ENCODE results near the gene WT1.

WT1 gene

GRCh38 chr11:32387411-32387810 is 47.9 kb downstream of the WT1 start:
- Histone ChIP-seq H3K4me3 (ENCODE audit: control insufficient read depth in 1 of 7, extremely low read depth in 1 of 7, insufficient read depth in 4 of 7, low read depth in 2 of 7, low read length in 6 of 7) (peak overlapping the region in 1 of 7 experiments; percentile 42), H3K27ac (ENCODE audit: insufficient read depth in 1 of 2, low read depth in 1 of 2, low read length in 2 of 2, poor library complexity in 1 of 2, severe bottlenecking in 2 of 2) (peak overlapping the region; percentile 47 to 64), H3K36me3 (ENCODE audit: control insufficient read depth in 4 of 4, insufficient read depth in 4 of 4, low read length in 3 of 4) (peaks cover 0 to 27% (median 0%) of the 10 kb centered on the region in 4 experiments), H3K9me3 (ENCODE audit: control extremely low read depth in 1 of 5, control insufficient read depth in 4 of 5, insufficient read depth in 2 of 5, low read depth in 1 of 5, low read length in 4 of 5) (no peaks in the 10 kb centered on the region), H3K4me1 (ENCODE audit: control extremely low read depth in 1 of 4, control insufficient read depth in 4 of 4, insufficient read depth in 4 of 4, low read length in 3 of 4) (peaks cover 16 to 33% (median 25%) of the 10 kb centered on the region in 4 experiments), H3K27me3 (replicated peaks in 2 of 5; ENCODE audit: control insufficient read depth in 4 of 5, insufficient read depth in 5 of 5, low read length in 4 of 5) (no peaks in the 10 kb centered on the region)
- peak in 2 of 3 donors; percentile 55 to 73 for DNase-seq
- ChIA-PET POLR2A (interaction anchor here (1.1 to 2.4 kb wide), 2 partner anchors 31 to 33 kb away, joined by 3 to 16 read pairs; no protein-coding TSS in a partner anchor), CTCF (interaction anchor here (1.2 to 2.8 kb wide), 11 partner anchors 9 to 217 kb away, joined by 3 to 26 read pairs (median 6); no protein-coding TSS in a partner anchor)
- WGBS (ENCODE audit: insufficient coverage), result no CpG with 5 or more reads among the region's 4 CpGs

GRCh38 chr11:32386770-32387377 is 48.5 kb downstream of the WT1 start:
- Histone ChIP-seq H3K36me3 (ENCODE audit: control insufficient read depth in 4 of 4, insufficient read depth in 4 of 4, low read length in 3 of 4) (peaks cover 0 to 23% (median 0%) of the 10 kb centered on the region in 4 experiments), H3K9me3 (ENCODE audit: control extremely low read depth in 1 of 5, control insufficient read depth in 4 of 5, insufficient read depth in 2 of 5, low read depth in 1 of 5, low read length in 4 of 5) (no peaks in the 10 kb centered on the region), H3K4me1 (ENCODE audit: control extremely low read depth in 1 of 4, control insufficient read depth in 4 of 4, insufficient read depth in 4 of 4, low read length in 3 of 4) (peaks cover 16 to 28% (median 20%) of the 10 kb centered on the region in 4 experiments), H3K27me3 (replicated peaks in 2 of 5; ENCODE audit: control insufficient read depth in 4 of 5, insufficient read depth in 5 of 5, low read length in 4 of 5) (no peaks in the 10 kb centered on the region), H3K27ac (ENCODE audit: insufficient read depth in 1 of 2, low read depth in 1 of 2, low read length in 2 of 2, poor library complexity in 1 of 2, severe bottlenecking in 2 of 2) (peak overlapping the region; percentile 47 to 64), H3K4me3 (ENCODE audit: control insufficient read depth in 1 of 7, extremely low read depth in 1 of 7, insufficient read depth in 4 of 7, low read depth in 2 of 7, low read length in 6 of 7) (peak overlapping the region in 2 of 7 experiments; percentile 20 to 42)
- CTCF ChIA-PET, result interaction anchor here (0.9 to 2.8 kb wide), 16 partner anchors 9 to 200 kb away, joined by 3 to 26 read pairs (median 6); no protein-coding TSS in a partner anchor
- WGBS (ENCODE audit: insufficient coverage), result 11% methylated on average over 7 of the region's 8 CpGs
- POLR2A ChIA-PET, result interaction anchor here (1.0 to 2.4 kb wide), 4 partner anchors 32 to 62 kb away, joined by 3 to 16 read pairs (median 3); no protein-coding TSS in a partner anchor
- peak; percentile 89 to 95 (median 92) for DNase-seq

- Histone ChIP-seq H3K9me3 (ENCODE audit: control extremely low read depth in 1 of 5, control insufficient read depth in 4 of 5, insufficient read depth in 2 of 5, low read depth in 1 of 5, low read length in 4 of 5) (no peaks in the 10 kb centered on the region), H3K27me3 (replicated peaks in 2 of 5; ENCODE audit: control insufficient read depth in 4 of 5, insufficient read depth in 5 of 5, low read length in 4 of 5) (no peaks in the 10 kb centered on the region), H3K36me3 (ENCODE audit: control insufficient read depth in 4 of 4, insufficient read depth in 4 of 4, low read length in 3 of 4) (peaks cover 0 to 17% (median 0%) of the 10 kb centered on the region in 4 experiments), H3K27ac (ENCODE audit: insufficient read depth in 1 of 2, low read depth in 1 of 2, low read length in 2 of 2, poor library complexity in 1 of 2, severe bottlenecking in 2 of 2) (peak overlapping the region in 1 of 2 experiments; percentile 62), H3K4me3 (ENCODE audit: control insufficient read depth in 1 of 7, extremely low read depth in 1 of 7, insufficient read depth in 4 of 7, low read depth in 2 of 7, low read length in 6 of 7) (peak overlapping the region in 2 of 7 experiments; percentile 42 to 44), H3K4me1 (ENCODE audit: control extremely low read depth in 1 of 4, control insufficient read depth in 4 of 4, insufficient read depth in 4 of 4, low read length in 3 of 4) (peaks cover 16 to 28% (median 19%) of the 10 kb centered on the region in 4 experiments)
- ChIA-PET CTCF (interaction anchor here (0.9 to 2.8 kb wide), 17 partner anchors 8 to 220 kb away, joined by 3 to 26 read pairs (median 5); no protein-coding TSS in a partner anchor), POLR2A (interaction anchor here (1.0 to 2.4 kb wide), 3 partner anchors 35 to 62 kb away, joined by 3 to 16 read pairs (median 3); no protein-coding TSS in a partner anchor)
- 43% methylated on average over 1 of the region's 2 CpGs for WGBS (ENCODE audit: insufficient coverage)
- peak; percentile 28 to 39 (median 35) for DNase-seq
Measured at GRCh38 chr11:32385998-32386397, 49.3 kb downstream of the WT1 start.

GRCh38 chr11:32382339-32383049 is 52.8 kb downstream of the WT1 start:
- Histone ChIP-seq H3K4me3 (ENCODE audit: control insufficient read depth in 1 of 7, extremely low read depth in 1 of 7, insufficient read depth in 4 of 7, low read depth in 2 of 7, low read length in 6 of 7) (no peak overlapping the region), H3K9me3 (ENCODE audit: control extremely low read depth in 1 of 5, control insufficient read depth in 4 of 5, insufficient read depth in 2 of 5, low read depth in 1 of 5, low read length in 4 of 5) (no peaks in the 10 kb centered on the region), H3K27me3 (replicated peaks in 2 of 5; ENCODE audit: control insufficient read depth in 4 of 5, insufficient read depth in 5 of 5, low read length in 4 of 5) (no peaks in the 10 kb centered on the region), H3K36me3 (ENCODE audit: control insufficient read depth in 4 of 4, insufficient read depth in 4 of 4, low read length in 3 of 4) (peaks cover 0 to 6% (median 0%) of the 10 kb centered on the region in 4 experiments), H3K4me1 (ENCODE audit: control extremely low read depth in 1 of 4, control insufficient read depth in 4 of 4, insufficient read depth in 4 of 4, low read length in 3 of 4) (peaks cover 14 to 22% (median 18%) of the 10 kb centered on the region in 4 experiments), H3K27ac (ENCODE audit: insufficient read depth in 1 of 2, low read depth in 1 of 2, low read length in 2 of 2, poor library complexity in 1 of 2, severe bottlenecking in 2 of 2) (no peak overlapping the region)
- 95% methylated on average over 6 of the region's 10 CpGs for WGBS (ENCODE audit: insufficient coverage)
- POLR2A ChIA-PET, result no interaction called here
- no peak for DNase-seq
- CTCF ChIA-PET, result no interaction called here

GRCh38 chr11:32381179-32381578 is 54.2 kb downstream of the WT1 start:
- H3K27me3 ChIP-seq (replicated peaks in 2 of 5; ENCODE audit: control insufficient read depth in 4 of 5, insufficient read depth in 5 of 5, low read length in 4 of 5), result no peaks in the 10 kb centered on the region
- H3K36me3 ChIP-seq (ENCODE audit: control insufficient read depth in 4 of 4, insufficient read depth in 4 of 4, low read length in 3 of 4), result peaks cover 0 to 6% (median 0%) of the 10 kb centered on the region in 4 experiments
- H3K27ac ChIP-seq (ENCODE audit: insufficient read depth in 1 of 2, low read depth in 1 of 2, low read length in 2 of 2, poor library complexity in 1 of 2, severe bottlenecking in 2 of 2), result no peak overlapping the region
- peaks cover 3 to 9% (median 5%) of the 10 kb centered on the region in 4 experiments for H3K4me1 ChIP-seq (ENCODE audit: control extremely low read depth in 1 of 4, control insufficient read depth in 4 of 4, insufficient read depth in 4 of 4, low read length in 3 of 4)
- H3K9me3 ChIP-seq (ENCODE audit: control extremely low read depth in 1 of 5, control insufficient read depth in 4 of 5, insufficient read depth in 2 of 5, low read depth in 1 of 5, low read length in 4 of 5), result no peaks in the 10 kb centered on the region
- POLR2A ChIA-PET, result no interaction called here
- no peak for DNase-seq
- CTCF ChIA-PET, result no interaction called here
- no peak overlapping the region for H3K4me3 ChIP-seq (ENCODE audit: control insufficient read depth in 1 of 7, extremely low read depth in 1 of 7, insufficient read depth in 4 of 7, low read depth in 2 of 7, low read length in 6 of 7)
- WGBS (ENCODE audit: insufficient coverage), result 95% methylated on average over 8 of the region's 9 CpGs

GRCh38 chr11:32379719-32380118 is 55.6 kb downstream of the WT1 start:
- CTCF ChIA-PET, result interaction anchor here (1.1 to 1.2 kb wide), 2 partner anchors 11 to 54 kb away, joined by 3 read pairs; no protein-coding TSS in a partner anchor
- H3K4me3 ChIP-seq (ENCODE audit: control insufficient read depth in 1 of 7, extremely low read depth in 1 of 7, insufficient read depth in 4 of 7, low read depth in 2 of 7, low read length in 6 of 7), result no peak overlapping the region
- no peak overlapping the region for H3K27ac ChIP-seq (ENCODE audit: insufficient read depth in 1 of 2, low read depth in 1 of 2, low read length in 2 of 2, poor library complexity in 1 of 2, severe bottlenecking in 2 of 2)
- POLR2A ChIA-PET, result no interaction called here
- H3K4me1 ChIP-seq (ENCODE audit: control extremely low read depth in 1 of 4, control insufficient read depth in 4 of 4, insufficient read depth in 4 of 4, low read length in 3 of 4), result peaks cover 0 to 4% (median 0%) of the 10 kb centered on the region in 4 experiments
- no peak for DNase-seq
- H3K27me3 ChIP-seq (replicated peaks in 2 of 5; ENCODE audit: control insufficient read depth in 4 of 5, insufficient read depth in 5 of 5, low read length in 4 of 5), result no peaks in the 10 kb centered on the region
- peaks cover 0 to 2% (median 0%) of the 10 kb centered on the region in 4 experiments for H3K36me3 ChIP-seq (ENCODE audit: control insufficient read depth in 4 of 4, insufficient read depth in 4 of 4, low read length in 3 of 4)
- no peaks in the 10 kb centered on the region for H3K9me3 ChIP-seq (ENCODE audit: control extremely low read depth in 1 of 5, control insufficient read depth in 4 of 5, insufficient read depth in 2 of 5, low read depth in 1 of 5, low read length in 4 of 5)
- 91% methylated on average over 10 of the region's 10 CpGs for WGBS (ENCODE audit: insufficient coverage)

Data from common myeloid progenitor, CD34-positive (primary cell).